Ishikawa (cell line): ENCODE measurements around the gene HELB.

ENCODE experiments used
- CEBPB ChIP-seq: IDR thresholded peaks from 2 replicates; pipeline ENCODE4 v1.6.1; 2012
- CREB1 ChIP-seq: IDR thresholded peaks from 2 replicates; pipeline ENCODE4 v1.6.1; 2012; ENCODE audit warnings: low read depth
- EGR1 ChIP-seq: IDR thresholded peaks from 2 replicates; pipeline ENCODE4 v1.6.1; 2012
- EP300 ChIP-seq: IDR thresholded peaks from 2 replicates; pipeline ENCODE4 v1.6.1; 2012; ENCODE audit warnings: borderline replicate concordance
- FOXM1 ChIP-seq: IDR thresholded peaks from 2 replicates; pipeline ENCODE4 v1.6.1; 2012; ENCODE audit warnings: low read depth, borderline replicate concordance
- MAX ChIP-seq: IDR thresholded peaks from 2 replicates; pipeline ENCODE4 v1.6.1; 2012
- NFIC ChIP-seq: IDR thresholded peaks from 2 replicates; pipeline ENCODE4 v1.6.1; 2012
- RAD21 ChIP-seq: IDR thresholded peaks from 2 replicates; pipeline ENCODE4 v1.6.1; 2012; ENCODE audit warnings: low read depth
- REST ChIP-seq: IDR thresholded peaks from 2 replicates; pipeline ENCODE4 v1.6.1; 2012; ENCODE audit warnings: low read depth, mild to moderate bottlenecking
- TAF1 ChIP-seq: IDR thresholded peaks from 2 replicates; pipeline ENCODE4 v1.6.1; 2012; ENCODE audit warnings: low read depth, mild to moderate bottlenecking
- TCF12 ChIP-seq: IDR thresholded peaks from 2 replicates; pipeline ENCODE4 v1.6.1; 2012; ENCODE audit warnings: low read depth
- TEAD4 ChIP-seq: IDR thresholded peaks from 2 replicates; pipeline ENCODE4 v1.6.1; 2012
- USF1 ChIP-seq: IDR thresholded peaks from 2 replicates; pipeline ENCODE4 v1.6.1; 2012
- YY1 ChIP-seq: IDR thresholded peaks from 2 replicates; pipeline ENCODE4 v1.6.1; 2012; ENCODE audit warnings: low read depth
- ZBTB7A ChIP-seq: IDR thresholded peaks from 2 replicates; pipeline ENCODE4 v1.6.1; 2012; ENCODE audit warnings: low read depth

HELB gene

GRCh38 chr12:66329941-66330340, 27.6 kb downstream of the HELB start:
- no peak for TF ChIP-seq TCF12
- TF ChIP-seq CREB1: no peak
- no peak for TF ChIP-seq USF1
- TF ChIP-seq MAX: no peak
- no peak for TF ChIP-seq FOXM1
- TF ChIP-seq EP300: no peak
- TF ChIP-seq ZBTB7A: no peak
- TF ChIP-seq TAF1: no peak
- TF ChIP-seq REST: no peak
- TF ChIP-seq NFIC: no peak

GRCh38 chr12:66331016-66331415, 28.7 kb downstream of the HELB start:
- TF ChIP-seq USF1 (no peak), ZBTB7A (no peak), EP300 (no peak), FOXM1 (no peak), CEBPB (no peak), CREB1 (no peak), TAF1 (no peak), YY1 (no peak), NFIC (no peak), MAX (no peak), TEAD4 (no peak), EGR1 (no peak), TCF12 (no peak), RAD21 (no peak), REST (no peak)

GRCh38 chr12:66331814-66332213, 29.5 kb downstream of the HELB start:
- TF ChIP-seq USF1 (no peak), EP300 (no peak), REST (no peak), NFIC (no peak), TCF12 (no peak), MAX (no peak)

GRCh38 chr12:66335746-66336145, 33.5 kb downstream of the HELB start:
- no peak for TF ChIP-seq ZBTB7A
- no peak for TF ChIP-seq TEAD4

- TF ChIP-seq REST: no peak
- TF ChIP-seq YY1: no peak
- no peak for TF ChIP-seq TCF12
Measured at GRCh38 chr12:66337381-66338010, 35.2 kb downstream of the HELB start.
